ENCODE data around the gene KCTD2.

The KCTD2 gene, protein sequence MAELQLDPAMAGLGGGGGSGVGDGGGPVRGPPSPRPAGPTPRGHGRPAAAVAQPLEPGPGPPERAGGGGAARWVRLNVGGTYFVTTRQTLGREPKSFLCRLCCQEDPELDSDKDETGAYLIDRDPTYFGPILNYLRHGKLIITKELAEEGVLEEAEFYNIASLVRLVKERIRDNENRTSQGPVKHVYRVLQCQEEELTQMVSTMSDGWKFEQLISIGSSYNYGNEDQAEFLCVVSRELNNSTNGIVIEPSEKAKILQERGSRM

DNA sequence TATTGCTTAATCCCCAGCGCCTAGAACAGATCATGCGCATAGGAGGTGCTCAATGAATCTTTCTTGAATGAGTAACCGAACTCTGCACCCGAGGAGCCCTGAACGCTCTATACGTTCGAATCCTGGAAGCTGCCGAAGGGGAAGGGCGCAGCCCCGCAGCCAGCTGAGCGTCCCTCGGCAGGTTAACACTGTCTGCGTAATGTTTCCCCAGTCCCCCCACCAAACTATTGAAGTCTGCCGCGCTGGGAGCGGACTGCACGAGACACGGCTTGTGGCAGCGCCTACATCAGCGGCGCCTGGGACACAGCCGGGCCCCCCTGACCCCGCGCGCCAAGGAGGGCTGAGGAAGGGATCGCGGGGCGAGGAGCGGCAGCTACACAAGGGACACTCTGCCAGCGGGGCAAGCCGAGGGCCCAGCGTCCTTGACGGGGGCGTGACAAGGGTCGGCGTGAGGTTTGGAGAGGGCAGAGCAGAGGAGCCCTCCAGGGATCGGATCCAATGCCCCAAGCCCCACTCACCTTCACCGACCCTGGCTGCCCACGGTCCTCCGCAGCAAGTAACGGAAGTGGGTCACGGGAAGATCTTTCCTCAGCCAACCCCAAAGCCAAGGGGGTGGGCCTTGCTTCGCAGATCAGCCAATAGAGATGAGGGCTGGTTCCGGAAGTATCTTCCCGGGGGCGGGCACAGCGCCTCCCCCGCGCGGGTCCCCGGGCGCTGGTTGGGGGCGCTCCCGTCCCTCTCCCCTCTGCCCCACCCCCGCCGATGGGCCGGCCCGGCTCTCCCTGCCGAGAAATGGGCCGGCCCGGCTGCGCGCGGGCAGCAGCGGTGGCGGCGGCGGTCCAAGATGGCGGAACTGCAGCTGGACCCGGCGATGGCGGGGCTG, at the start of gene KCTD2, which contains the start of gene ATP5PD:
Gene KCTD2, plus strand, starts transcription at position 819 of the 883 bp plus-strand sequence. Its CDS starts 26 bp downstream, at position 845.
Gene ATP5PD, minus strand, starts transcription at position 563 of the 883 bp plus-strand sequence. CDS start 4,319 bp downstream, outside the sequence.
- H3K4me3 ChIP-seq (ENCODE audit: low read depth, low read length): peak within 1 kb of the TSS; percentile 99
- TF ChIP-seq, protein P1, sequence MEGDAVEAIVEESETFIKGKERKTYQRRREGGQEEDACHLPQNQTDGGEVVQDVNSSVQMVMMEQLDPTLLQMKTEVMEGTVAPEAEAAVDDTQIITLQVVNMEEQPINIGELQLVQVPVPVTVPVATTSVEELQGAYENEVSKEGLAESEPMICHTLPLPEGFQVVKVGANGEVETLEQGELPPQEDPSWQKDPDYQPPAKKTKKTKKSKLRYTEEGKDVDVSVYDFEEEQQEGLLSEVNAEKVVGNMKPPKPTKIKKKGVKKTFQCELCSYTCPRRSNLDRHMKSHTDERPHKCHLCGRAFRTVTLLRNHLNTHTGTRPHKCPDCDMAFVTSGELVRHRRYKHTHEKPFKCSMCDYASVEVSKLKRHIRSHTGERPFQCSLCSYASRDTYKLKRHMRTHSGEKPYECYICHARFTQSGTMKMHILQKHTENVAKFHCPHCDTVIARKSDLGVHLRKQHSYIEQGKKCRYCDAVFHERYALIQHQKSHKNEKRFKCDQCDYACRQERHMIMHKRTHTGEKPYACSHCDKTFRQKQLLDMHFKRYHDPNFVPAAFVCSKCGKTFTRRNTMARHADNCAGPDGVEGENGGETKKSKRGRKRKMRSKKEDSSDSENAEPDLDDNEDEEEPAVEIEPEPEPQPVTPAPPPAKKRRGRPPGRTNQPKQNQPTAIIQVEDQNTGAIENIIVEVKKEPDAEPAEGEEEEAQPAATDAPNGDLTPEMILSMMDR (IDR thresholded peaks at IDR 0.05; ENCODE audit: insufficient read depth, low read length, missing control alignments): no peak
- CTCF ChIA-PET: interaction anchor here (1.0 to 5.2 kb wide), 4 partner anchors 14 to 160 kb away, joined by 3 to 52 read pairs (median 9); no protein-coding TSS in a partner anchor
- POLR2A ChIA-PET: interaction anchor here (1.5 to 3.3 kb wide), 3 partner anchors 12 to 34 kb away, joined by 4 to 18 read pairs (median 8); partner anchors contain the start of gene MRPL58
- DNase-seq (ENCODE audit: low read depth, low spot score): peak; percentile 77

DNA sequence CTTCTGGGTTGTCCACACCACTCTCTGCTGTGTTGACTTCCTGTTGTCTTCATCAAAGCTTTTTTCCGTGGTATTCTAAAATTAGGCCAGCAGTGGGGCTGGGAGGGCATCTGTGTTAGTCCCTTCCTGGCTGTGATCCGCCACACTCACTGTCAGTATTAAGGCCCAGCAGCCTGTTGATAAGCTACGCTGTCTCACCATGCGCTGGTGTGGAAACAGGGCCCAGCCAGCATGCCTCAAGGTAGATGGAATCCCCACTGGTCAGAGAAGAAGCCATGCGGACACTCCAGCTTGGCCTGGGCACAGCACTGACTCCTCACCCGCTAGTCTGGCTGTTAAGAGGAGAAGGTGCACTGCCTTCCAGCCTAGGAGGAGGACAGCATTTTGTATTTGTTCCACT, 48.2 kb upstream of the KCTD2 start:
- POLR2A ChIA-PET: interaction anchor here (1.2 kb wide), 1 partner anchor 13 kb away, joined by 4 read pairs; the partner anchor contains the start of gene MRPL58
- no peak for DNase-seq (ENCODE audit: low read depth, low spot score)
- CTCF ChIA-PET: interaction anchor here (1.0 to 2.0 kb wide), 5 partner anchors 11 to 272 kb away, joined by 3 to 6 read pairs (median 5); partner anchors contain the start of genes MIF4GD and MRPL58
- H3K4me3 ChIP-seq (ENCODE audit: low read depth, low read length): no peak overlapping the region
- TF ChIP-seq, protein P1 (IDR thresholded peaks at IDR 0.05; ENCODE audit: insufficient read depth, low read length, missing control alignments): no peak

GRCh38 chr17:74999523-74999922, 47.5 kb upstream of the KCTD2 start:
- H3K4me3 ChIP-seq (ENCODE audit: low read depth, low read length): no peak overlapping the region
- ChIA-PET POLR2A (interaction anchor here (1.2 kb wide), 1 partner anchor 13 kb away, joined by 4 read pairs; the partner anchor contains the start of gene MRPL58), CTCF (interaction anchor here (0.7 to 2.0 kb wide), 5 partner anchors 12 to 271 kb away, joined by 3 to 6 read pairs (median 5); partner anchors contain the start of genes MIF4GD and MRPL58)
- DNase-seq (ENCODE audit: low read depth, low spot score): no peak
- TF ChIP-seq, protein P1 (IDR thresholded peaks at IDR 0.05; ENCODE audit: insufficient read depth, low read length, missing control alignments): no peak

DNA sequence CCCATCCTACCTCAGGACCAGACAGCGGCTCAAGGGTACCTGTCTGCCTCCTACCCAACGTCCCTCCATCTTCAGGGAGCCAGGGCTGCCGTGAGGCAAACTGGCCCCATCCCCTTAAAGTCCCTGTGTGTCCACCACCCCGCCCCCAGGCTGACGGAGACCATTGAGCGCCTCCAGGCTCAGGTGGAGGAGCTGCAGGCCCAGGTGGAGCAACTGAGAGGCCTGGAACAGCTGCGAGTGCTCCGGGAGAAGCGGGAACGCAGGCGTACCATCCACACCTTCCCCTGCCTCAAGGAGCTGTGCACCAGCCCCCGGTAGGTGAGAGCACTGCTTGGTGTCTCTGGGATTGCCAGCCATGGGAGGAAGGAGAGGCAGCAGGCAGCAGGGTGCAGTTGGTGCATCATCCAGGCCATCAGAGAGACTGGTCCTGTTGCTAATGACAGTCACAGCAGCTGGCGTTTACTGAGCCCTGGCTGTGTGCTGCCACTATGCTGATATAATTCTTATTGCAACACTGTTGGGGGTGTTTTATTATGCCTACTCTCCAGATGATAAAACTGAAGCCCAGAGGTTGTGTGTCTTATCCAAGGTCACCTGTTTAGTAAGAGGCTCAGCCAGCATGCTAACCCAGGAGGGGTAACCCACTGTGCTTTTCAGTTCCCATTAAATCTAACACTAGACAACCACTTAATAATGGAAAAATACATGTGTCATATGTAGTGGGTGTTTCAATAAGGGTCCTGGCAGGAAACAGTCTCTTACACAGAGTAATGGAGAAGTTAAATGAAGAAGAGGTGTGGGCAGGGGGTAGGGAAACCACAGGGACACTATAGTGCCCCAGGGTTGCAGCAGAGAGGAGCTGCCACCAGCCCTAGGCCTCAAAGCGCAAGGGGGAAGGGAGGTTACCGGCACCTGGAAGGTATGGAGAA, 44.8 kb upstream of the KCTD2 start:
- TF ChIP-seq, protein P1 (IDR thresholded peaks at IDR 0.05; ENCODE audit: insufficient read depth, low read length, missing control alignments): no peak
- CTCF ChIA-PET: interaction anchor here (1.2 to 3.9 kb wide), 3 partner anchors 10 to 41 kb away, joined by 4 to 27 read pairs (median 4); partner anchors contain the start of gene MRPL58
- no peak for DNase-seq (ENCODE audit: low read depth, low spot score)
- POLR2A ChIA-PET: interaction anchor here (0.8 kb wide), 1 partner anchor 10 kb away, joined by 3 read pairs; the partner anchor contains the start of gene MRPL58
- H3K4me3 ChIP-seq (ENCODE audit: low read depth, low read length): no peak overlapping the region

Data from AG04449 (cell line).